ENCODE measurements around the gene GRIA1. TPM values are rescaled to one million over a fixed set of nuclear protein-coding genes. Genes with fewer than 3 reads are reported as not detected.

GRIA1 gene
- total RNA-seq, 1 experiment from 2014 or later = not detected

DNA sequence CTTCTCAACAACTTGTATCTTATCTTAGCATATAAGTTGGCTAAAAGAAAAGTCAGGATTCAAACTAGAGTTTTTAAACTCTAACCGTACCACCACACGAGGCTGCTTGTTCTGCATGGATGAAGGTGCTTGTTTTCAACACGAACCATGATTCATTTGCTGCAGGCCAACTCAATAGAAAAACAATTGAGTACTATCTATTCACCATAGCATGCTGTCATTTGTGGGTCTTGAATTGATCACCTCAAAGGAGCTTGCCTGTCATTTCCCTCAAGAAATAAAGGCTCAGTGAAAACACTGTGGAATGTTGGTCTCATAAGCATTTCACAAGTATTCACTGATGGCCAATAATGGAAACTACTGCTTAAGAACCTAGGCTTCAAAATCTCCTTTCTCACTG lies 21.0 kb upstream of the GRIA1 start:
- POLR2A ChIA-PET = no interaction called here
- no peak overlapping the region for H3K27ac ChIP-seq (ENCODE audit: low read length)
- H3K9me3 ChIP-seq (ENCODE audit: control insufficient read depth, insufficient read depth, low read depth, low read length) = no peaks in the 10 kb centered on the region
- DNase-seq (ENCODE audit: low read depth, low spot score) (no peak), ATAC-seq (no peak)
- TF ChIP-seq, protein P1, sequence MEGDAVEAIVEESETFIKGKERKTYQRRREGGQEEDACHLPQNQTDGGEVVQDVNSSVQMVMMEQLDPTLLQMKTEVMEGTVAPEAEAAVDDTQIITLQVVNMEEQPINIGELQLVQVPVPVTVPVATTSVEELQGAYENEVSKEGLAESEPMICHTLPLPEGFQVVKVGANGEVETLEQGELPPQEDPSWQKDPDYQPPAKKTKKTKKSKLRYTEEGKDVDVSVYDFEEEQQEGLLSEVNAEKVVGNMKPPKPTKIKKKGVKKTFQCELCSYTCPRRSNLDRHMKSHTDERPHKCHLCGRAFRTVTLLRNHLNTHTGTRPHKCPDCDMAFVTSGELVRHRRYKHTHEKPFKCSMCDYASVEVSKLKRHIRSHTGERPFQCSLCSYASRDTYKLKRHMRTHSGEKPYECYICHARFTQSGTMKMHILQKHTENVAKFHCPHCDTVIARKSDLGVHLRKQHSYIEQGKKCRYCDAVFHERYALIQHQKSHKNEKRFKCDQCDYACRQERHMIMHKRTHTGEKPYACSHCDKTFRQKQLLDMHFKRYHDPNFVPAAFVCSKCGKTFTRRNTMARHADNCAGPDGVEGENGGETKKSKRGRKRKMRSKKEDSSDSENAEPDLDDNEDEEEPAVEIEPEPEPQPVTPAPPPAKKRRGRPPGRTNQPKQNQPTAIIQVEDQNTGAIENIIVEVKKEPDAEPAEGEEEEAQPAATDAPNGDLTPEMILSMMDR (IDR thresholded peaks at IDR 0.05) = no peak
- no peak for TF ChIP-seq TCF7L2 (IDR thresholded peaks at IDR 0.05; ENCODE audit: low read depth, low read length)
- no peak for TF ChIP-seq POLR2AphosphoS5 (IDR thresholded peaks at IDR 0.05; ENCODE audit: low read depth, low read length)
- TF ChIP-seq, protein P2, sequence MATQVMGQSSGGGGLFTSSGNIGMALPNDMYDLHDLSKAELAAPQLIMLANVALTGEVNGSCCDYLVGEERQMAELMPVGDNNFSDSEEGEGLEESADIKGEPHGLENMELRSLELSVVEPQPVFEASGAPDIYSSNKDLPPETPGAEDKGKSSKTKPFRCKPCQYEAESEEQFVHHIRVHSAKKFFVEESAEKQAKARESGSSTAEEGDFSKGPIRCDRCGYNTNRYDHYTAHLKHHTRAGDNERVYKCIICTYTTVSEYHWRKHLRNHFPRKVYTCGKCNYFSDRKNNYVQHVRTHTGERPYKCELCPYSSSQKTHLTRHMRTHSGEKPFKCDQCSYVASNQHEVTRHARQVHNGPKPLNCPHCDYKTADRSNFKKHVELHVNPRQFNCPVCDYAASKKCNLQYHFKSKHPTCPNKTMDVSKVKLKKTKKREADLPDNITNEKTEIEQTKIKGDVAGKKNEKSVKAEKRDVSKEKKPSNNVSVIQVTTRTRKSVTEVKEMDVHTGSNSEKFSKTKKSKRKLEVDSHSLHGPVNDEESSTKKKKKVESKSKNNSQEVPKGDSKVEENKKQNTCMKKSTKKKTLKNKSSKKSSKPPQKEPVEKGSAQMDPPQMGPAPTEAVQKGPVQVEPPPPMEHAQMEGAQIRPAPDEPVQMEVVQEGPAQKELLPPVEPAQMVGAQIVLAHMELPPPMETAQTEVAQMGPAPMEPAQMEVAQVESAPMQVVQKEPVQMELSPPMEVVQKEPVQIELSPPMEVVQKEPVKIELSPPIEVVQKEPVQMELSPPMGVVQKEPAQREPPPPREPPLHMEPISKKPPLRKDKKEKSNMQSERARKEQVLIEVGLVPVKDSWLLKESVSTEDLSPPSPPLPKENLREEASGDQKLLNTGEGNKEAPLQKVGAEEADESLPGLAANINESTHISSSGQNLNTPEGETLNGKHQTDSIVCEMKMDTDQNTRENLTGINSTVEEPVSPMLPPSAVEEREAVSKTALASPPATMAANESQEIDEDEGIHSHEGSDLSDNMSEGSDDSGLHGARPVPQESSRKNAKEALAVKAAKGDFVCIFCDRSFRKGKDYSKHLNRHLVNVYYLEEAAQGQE (IDR thresholded peaks at IDR 0.05; ENCODE audit: insufficient read depth in 1 of 2, low read depth in 2 of 2, low read length in 1 of 2) = no peak
- TF ChIP-seq SIN3A (IDR thresholded peaks at IDR 0.05; ENCODE audit: borderline replicate concordance, insufficient read depth, low read depth, low read length) = no peak
- H3K4me3 ChIP-seq (ENCODE audit: low read depth in 2 of 2, low read length in 2 of 2) = no peak overlapping the region
- BruUV-seq (replicated peaks) = no TSS peak
- intact Hi-C loops (cut with micrococcal nuclease; ENCODE audit: unreplicated experiment) (no loop called here), in situ Hi-C loops (cut with HindIII; ENCODE audit: low pct_unique_long_range_greater_than_20kb, low sequenced_read_pairs) (no loop called here)
- no peaks in the 10 kb centered on the region for H3K36me3 ChIP-seq (ENCODE audit: control insufficient read depth, insufficient read depth, low read length)
- CTCF ChIA-PET = no interaction called here
- no peaks in the 10 kb centered on the region for H3K27me3 ChIP-seq (ENCODE audit: control insufficient read depth, insufficient read depth, low read length)
- H3K4me1 ChIP-seq (ENCODE audit: control insufficient read depth, insufficient read depth, low read length) = no peaks in the 10 kb centered on the region

DNA sequence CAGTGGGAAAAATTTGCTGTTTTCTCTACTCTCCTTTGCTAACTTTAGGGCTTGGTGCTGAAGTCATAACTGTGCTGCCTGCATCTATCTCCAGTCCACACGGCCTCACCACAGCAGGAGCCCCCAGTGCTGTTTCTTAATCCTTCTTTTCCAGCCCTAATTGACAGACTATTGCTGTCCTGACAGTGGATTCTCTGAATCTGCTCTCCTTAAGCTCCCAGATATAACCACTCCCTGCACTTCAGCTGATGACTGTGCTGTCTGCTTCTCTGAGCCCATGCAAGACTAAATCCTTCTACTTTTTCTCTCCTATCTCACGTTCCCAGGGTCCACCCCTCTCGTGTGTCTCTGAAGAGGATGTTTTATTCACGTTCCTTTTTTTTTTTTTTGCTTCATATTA lies 19.7 kb upstream of the GRIA1 start:
- Histone ChIP-seq H3K9me3 (ENCODE audit: control insufficient read depth, insufficient read depth, low read depth, low read length) (no peaks in the 10 kb centered on the region), H3K36me3 (ENCODE audit: control insufficient read depth, insufficient read depth, low read length) (no peaks in the 10 kb centered on the region), H3K4me3 (ENCODE audit: low read depth in 2 of 2, low read length in 2 of 2) (no peak overlapping the region), H3K4me1 (ENCODE audit: control insufficient read depth, insufficient read depth, low read length) (no peaks in the 10 kb centered on the region), H3K27ac (ENCODE audit: low read length) (no peak overlapping the region), H3K27me3 (ENCODE audit: control insufficient read depth, insufficient read depth, low read length) (no peaks in the 10 kb centered on the region)
- intact Hi-C loops (cut with micrococcal nuclease; ENCODE audit: unreplicated experiment) (no loop called here), in situ Hi-C loops (cut with HindIII; ENCODE audit: low pct_unique_long_range_greater_than_20kb, low sequenced_read_pairs) (no loop called here)
- DNase-seq (ENCODE audit: low read depth, low spot score) (no peak), ATAC-seq (no peak)
- TF ChIP-seq POLR2AphosphoS5 (IDR thresholded peaks at IDR 0.05; ENCODE audit: low read depth, low read length) (no peak), TCF7L2 (IDR thresholded peaks at IDR 0.05; ENCODE audit: low read depth, low read length) (no peak), SIN3A (IDR thresholded peaks at IDR 0.05; ENCODE audit: borderline replicate concordance, insufficient read depth, low read depth, low read length) (no peak)
- TF ChIP-seq, protein P2 (IDR thresholded peaks at IDR 0.05; ENCODE audit: insufficient read depth in 1 of 2, low read depth in 2 of 2, low read length in 1 of 2) = no peak
- TF ChIP-seq, protein P1 (IDR thresholded peaks at IDR 0.05) = no peak
- POLR2A ChIA-PET = no interaction called here
- CTCF ChIA-PET = no interaction called here
- no TSS peak for BruUV-seq (replicated peaks)
